TTC549 (cell line): ENCODE results near the gene KSR2.
"Not testable (repeated sequence)": the region's sequence is repeated elsewhere in the genome, so short reads cannot be mapped to it uniquely, and the experiment has no call there.

Experiments used
- FAIRE-seq: peaks from 2 replicates; lab custom pipeline; 2012; peaks lifted over from hg19 to GRCh38; lab: Jason Lieb, UNC

The KSR2 gene

DNA sequence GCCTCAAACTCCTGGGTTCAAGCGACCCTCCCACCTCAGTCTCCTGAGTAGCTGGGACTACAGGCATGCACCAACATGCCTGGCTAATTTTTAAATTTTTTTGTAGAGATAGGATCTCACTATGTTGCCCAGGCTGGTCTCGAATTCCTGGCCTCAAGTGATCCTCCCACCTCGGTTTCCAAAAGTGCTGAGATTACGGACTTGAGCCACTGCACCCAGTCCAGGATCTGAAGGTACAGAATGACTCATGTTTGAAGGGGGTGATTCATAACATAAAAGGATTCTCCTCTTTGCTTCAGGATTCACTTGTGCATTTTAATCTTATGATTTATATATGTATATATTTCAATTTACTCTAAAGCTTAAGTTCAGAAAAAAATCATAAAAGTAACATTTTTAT is 111.7 kb downstream of the KSR2 start:
- FAIRE-seq = not testable (repeated sequence)

- FAIRE-seq = no peak
Measured at GRCh38 chr12:117855165-117855564, 113.6 kb downstream of the KSR2 start.

DNA sequence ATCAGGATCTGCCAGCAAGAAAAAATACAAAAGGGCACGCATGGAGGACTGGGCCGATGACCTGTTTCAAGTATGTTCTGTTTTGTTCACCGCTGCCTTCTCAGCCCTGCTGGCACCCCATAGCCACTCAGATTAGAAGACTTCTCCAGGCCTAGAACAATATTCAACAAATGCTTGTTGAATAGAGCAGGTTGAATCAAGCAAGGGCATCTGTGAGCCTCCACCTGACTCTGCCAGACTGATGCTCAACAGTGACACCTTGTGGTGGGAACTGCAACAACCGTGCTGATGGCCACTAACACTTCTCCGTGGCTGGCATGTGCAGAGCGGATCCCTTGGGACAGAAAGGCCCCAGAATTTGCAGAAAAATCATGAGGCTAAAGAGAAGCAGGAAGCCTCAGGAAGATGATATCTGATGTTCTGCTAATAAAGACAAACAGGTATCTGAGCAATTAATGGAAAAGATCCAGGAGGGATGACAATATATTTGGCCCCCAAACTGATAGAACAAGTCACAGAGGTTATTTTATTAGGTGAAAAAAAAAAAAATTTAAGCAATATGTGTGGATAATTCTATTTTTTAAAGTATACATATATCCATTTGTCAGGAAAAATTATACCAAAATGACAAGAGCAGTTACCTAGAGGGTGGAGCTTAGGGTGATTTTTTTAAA is 114.3 kb downstream of the KSR2 start:
- FAIRE-seq = no peak

DNA sequence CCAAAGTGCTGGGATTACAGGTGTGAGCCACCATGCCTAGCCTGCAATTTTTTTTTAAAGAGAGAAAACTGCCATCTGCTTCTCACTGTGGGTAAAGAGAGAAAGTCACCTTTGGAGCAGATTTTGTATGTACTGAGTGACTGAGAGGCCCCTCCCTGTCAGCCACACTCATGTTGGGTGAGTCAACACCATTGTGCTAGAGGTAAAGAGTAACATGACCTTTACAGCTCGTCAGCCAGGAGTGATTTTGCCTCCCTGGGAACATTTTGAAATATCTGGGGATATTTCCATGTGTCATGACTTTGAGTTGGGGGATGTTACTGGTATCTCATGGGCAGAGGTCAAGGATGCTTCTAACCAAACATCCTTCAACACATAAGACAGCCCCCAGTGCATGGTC is 115.2 kb downstream of the KSR2 start:
- no peak for FAIRE-seq

DNA sequence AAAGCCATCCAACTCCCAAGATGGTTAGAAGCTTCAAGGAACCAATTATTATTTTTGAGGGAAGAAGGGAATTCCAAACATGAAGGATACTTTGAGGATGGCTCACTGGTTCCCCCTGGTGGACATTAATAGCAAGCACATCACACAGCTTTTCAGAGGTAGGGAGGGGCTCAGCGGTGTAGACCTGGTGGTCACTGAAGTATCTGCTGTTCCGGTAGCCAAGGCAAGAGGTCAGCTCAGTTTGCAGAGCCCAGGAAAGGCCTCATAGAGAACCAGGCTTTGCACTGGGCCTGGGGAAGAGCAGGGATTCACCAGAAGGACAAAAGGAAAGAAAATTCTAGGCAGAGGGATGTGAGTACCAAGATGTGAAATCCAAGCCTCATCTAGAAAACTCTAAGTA is 118.7 kb downstream of the KSR2 start:
- no peak for FAIRE-seq

GRCh38 chr12:117847371-117847770 is 121.4 kb downstream of the KSR2 start:
- no peak for FAIRE-seq

DNA sequence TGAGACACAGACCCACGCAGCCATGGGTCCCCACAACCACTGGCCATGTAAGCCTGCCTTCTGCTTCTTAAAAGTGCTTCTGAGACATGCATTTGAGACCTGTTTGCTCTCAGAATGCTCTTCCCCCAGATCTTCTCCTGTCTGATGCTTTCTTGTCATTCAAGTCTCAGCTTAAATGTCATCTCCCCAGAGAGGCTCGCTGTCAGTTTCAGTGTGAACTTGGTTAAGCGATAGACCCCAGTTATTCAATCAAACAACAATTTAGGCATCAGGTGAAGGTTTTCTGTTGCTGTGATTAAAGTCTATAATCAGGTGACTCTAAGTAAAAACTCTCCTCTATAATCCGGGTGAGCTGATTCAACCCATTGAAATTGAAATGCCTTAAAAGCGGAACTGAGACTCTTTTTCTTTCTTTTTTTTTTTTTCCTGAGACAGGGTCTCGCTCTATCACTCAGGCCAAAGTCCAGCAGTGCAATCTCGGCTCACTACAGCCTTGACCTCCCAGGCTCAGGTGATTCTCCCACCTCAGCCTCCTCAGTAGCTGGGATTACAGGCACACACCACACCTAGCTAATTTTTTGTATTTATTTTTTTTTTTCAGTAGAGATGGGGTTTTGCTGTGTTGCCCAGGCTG is 123.4 kb downstream of the KSR2 start:
- no peak for FAIRE-seq

DNA sequence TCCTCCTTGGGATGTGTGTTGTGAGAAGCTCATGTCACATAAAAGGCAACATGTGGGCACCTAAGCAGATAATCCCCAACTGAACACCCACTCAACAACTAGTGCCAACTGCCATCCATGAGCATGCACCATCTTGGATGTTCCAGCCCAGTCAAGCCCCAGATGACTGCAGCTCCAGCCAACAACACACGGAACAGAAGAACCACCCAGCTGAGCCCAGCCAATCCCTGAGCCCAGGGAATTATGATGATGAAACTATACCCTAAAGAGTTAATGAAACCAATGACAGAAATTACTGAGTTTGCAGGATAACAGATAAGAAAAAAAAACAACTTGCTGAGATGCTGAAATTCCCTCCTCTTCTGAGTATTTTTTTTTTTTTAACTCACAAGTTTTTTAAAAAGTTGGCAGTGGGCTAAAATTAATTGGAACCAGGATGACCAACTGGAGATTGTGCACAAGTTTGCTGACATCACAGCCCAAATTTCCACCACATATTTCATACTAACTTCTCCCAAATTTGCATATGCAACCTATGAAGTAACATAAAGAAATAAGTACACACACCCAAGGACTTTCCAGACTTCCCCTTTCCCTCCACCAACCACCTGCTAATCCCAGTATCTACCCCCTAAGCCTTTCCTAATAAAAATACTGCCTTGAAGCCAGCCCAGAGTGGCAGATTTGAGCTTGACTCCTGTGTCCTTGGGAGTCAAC is 124.5 kb downstream of the KSR2 start:
- no peak for FAIRE-seq

- no peak for FAIRE-seq
Measured at GRCh38 chr12:117842630-117843029, 126.2 kb downstream of the KSR2 start.

DNA sequence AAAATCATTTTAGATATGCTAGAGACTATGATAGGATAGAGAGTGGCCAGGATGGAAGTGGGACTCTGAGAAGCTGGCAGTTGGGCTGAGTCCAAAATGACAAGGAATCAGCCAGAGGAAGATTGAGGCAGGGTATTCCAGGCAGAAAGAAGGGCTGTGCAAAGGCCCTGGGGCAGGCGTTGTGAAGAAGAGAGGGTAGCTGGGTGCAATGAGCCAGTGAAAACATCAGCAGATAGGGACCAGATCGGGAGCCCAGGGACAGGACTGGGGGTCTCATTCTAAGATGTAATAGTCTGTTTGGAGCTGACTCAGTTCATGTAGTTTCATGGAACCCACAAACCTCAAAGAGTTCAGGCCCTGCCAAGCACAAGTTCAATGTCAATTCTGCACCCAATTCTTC is 126.6 kb downstream of the KSR2 start:
- FAIRE-seq = no peak

GRCh38 chr12:117837737-117838050 is 131.1 kb downstream of the KSR2 start:
- no peak for FAIRE-seq

DNA sequence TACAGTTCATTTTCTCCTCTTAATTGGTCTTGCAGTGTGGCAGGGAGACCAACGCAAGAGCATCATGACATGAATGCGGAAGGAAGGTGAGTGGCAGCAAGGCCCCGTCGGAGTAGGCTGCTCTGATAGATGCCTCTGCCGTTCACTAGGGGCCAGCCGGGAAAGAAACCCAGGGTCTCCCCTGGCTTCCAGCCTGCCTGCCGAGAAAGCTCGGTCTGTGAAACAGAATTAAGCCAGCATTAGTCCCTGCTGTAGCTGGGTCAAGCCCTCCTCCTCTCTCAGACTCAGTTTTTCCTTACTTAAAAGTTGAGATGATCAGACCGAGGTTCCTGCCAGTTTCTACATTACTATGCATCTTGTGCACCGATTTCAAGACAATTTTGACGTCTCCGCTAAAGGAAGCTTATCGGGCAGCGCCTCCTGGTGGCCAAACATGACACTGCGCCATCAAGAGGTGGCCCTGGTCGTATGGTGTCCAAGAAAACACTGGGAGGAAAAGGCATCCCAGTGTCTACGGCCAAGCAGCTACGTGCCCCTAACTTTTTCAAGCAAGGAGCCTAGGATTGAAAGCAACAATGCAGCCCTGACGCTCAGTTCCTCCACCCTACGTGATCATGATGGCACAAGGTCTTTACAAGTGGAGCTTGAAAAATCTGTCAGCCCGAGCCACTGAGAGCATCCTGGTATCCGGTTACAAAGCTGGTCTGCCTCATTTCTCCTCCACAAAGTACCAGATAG is 131.6 kb downstream of the KSR2 start:
- no peak for FAIRE-seq

GRCh38 chr12:117836476-117836875 is 132.3 kb downstream of the KSR2 start:
- no peak for FAIRE-seq

- no peak for FAIRE-seq
Measured at GRCh38 chr12:117835156-117835555, 133.6 kb downstream of the KSR2 start.

- no peak for FAIRE-seq
Measured at GRCh38 chr12:117832459-117833457, 136.0 kb downstream of the KSR2 start.

DNA sequence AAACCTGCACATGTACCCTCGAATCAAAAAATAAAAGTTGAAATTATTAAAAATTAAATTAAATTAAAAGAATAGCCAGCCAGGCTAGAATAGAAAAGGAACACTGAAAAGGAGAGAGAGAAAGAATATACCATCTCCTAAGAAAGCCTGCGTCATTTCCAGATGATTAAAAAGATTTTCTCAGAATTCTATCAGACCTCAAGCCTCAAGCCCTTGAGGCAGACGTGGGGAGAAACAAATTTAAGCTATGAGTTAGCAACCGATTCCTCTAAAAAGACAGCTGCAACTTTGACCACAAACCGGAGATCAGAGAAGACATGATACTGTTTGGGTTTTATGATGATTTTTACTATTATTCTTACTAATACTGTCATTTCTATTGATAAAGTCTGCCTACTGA is 138.3 kb downstream of the KSR2 start:
- FAIRE-seq = no peak

- FAIRE-seq = no peak
Measured at GRCh38 chr12:117829108-117829507, 139.7 kb downstream of the KSR2 start.

DNA sequence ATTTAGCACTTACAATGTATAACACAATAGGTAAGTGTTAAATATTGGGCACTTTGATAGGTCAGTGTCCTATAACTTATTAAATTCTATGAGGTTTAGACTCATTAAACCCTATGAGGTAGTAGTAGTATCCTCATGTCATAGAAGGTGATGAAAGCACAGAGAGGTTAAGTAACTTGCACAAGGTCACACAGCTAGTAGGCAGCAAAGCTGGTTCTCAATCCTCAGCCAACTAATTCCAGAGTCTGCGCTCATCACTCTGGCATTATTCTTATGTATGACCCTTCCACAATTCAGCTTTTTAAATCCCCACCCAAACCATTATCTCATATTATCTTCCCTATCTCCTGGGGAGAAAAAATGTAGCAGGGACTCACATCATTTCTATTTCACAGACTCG is 141.1 kb downstream of the KSR2 start:
- no peak for FAIRE-seq

GRCh38 chr12:117825827-117826226 is 143.0 kb downstream of the KSR2 start:
- no peak for FAIRE-seq

GRCh38 chr12:117821480-117822175 is 147.2 kb downstream of the KSR2 start:
- no peak for FAIRE-seq

DNA sequence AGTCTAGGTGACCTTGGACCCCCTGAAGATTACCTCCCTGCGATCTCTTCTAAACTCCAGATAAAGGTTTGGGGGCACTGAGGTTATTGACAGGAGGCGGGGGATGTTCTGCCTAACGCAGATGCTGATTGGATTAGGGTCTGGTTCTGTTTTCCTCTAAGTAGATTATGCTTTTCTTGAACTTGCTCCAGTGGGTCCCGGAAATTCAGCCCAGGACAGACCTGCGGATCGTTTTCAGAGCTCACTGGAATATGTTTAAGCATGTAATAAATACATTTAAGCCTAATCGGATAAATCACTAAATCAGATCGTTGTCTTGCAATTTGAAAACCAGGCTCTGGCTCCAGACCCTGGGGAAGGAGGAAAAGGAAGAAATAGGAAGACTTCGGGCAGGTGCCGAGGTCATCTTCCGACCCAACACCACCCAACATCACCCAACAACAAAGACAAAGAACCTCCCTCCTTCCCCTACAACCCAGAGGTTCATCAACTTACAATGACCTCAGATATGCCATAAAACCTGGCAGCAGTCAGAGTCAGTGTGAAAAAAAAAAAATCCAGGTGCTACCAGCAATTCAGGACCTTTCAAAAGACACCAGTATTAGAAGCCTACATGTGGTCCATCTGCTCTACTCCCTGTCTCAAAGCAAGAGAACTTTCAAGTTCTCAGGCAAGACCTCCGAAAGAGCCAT is 148.4 kb downstream of the KSR2 start:
- no peak for FAIRE-seq
